GM20431 (cell line): Measurements from ENCODE around the gene NOXRED1.

Experiments used
- in situ Hi-C: fragments of 300-500 bp; cut with MseI, MboI; formaldehyde crosslinking; loops from one replicate; pipeline ENCODE4 v1.15.0; 2020; ENCODE audit warnings: low sequenced_read_pairs; ENCODE audit not compliant: unreplicated experiment

Gene NOXRED1

DNA sequence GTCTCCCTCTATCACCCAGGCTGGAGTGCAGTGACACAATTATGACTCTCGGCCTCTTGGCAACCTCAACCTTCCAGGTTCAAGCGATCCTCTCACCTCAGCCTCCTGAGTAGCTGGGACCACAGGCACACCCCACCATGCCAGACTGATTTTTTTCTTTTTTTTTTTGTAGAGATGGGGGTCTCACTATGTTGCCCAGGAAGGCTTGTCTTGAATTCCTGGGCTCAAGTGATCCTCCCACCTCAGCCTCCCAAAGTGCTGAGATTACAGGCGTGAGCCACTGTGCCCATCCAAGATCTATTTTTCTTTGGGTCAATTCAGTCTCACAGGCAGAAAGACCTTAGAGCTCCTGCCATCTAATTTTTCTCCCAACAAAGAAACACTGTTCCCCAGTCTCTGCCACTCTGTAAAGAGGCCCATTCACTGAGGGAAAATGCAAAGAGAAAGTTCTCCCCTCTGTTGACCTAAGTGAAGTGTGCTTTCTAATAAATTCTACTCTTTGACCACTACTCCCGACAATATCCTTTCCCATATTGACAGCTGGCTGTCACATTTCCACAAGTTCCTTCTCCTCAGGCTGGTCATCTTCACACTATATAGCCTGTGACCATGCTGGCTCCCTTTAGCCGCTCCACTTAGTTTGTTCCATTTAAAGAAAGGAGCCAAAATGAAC, 69.7 kb downstream of the NOXRED1 start:
- in situ Hi-C loops = no loop called here

DNA sequence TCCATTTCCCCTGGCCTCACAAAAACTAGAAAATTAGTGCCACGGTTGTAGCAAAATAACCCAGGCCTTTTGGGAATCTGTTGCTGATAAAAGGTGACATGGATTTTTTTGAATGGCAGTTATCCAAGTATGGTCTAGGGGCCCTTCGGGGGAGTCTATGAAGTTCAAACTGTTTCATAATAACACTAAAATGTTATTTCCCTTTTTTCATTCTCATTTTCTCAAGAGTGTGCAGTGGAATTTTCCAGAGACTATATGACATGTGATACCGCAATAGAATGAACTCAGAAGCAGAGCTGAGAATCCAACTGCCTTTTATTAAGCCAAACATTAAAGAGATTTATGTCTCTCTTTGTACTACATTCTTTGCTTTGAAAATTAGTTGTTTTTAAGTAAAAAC, 75.6 kb downstream of the NOXRED1 start:
- in situ Hi-C loops = no loop called here

DNA sequence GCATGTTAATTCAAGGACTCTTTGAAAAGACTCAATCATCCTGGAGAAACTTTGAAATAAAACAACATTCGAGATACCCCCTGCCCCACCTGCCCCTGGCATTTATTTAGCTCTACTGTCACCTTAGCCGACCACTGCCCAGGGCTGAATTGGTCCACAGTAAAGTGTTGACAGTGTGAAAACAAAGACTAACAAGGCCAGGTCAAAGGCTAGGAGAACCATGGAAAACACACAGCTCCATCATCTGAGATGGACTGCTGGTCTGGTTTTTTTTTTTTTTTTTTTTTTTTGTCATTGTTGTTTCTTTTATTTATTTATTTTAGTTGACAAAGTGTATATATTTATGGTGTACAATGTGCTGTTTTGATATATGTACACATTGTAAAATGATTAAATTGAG, 76.8 kb downstream of the NOXRED1 start:
- in situ Hi-C loops = no loop called here

DNA sequence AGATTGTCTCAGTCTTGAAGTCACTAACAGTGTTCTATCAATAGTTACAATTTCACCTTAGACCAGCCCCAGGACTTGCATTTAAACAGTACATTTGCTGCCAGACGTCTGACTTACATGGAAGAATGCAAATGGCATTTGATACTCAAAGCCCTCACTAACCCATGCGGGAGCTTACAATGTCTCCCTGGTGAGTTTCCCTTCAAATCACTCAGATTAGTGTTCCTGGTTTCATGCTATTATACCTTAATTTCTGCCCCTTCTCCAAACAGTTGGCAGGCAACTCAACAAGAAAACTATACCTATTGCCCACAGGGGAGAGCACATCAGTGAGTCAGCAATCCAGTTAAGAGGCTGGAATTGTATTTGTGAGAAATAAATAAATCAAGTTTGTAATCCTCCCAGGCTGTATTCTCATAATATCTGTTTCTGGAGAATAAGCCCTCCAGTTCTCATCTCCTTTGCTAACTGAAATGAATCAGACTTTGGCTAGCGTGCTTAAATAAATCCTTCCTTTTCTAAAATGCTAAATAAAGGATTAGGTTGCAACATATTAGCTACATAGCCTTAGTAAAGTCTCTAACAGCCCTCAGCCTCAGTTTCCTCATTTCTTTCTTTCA, 78.8 kb downstream of the NOXRED1 start:
- in situ Hi-C loops = no loop called here
